HG02571 (cell line): ENCODE measurements around the gene FUCA2.
"Not testable (repeated sequence)": the region's sequence is repeated elsewhere in the genome, so short reads cannot be mapped to it uniquely, and the experiment has no call there.

Source experiments
- ATAC-seq: cut with Tn5 transposase; IDR thresholded peaks from one replicate; pipeline ENCODE4 v1.9.1; 2021; ENCODE audit warnings: mild to moderate bottlenecking, moderate library complexity; ENCODE audit not compliant: unreplicated experiment

FUCA2 gene

DNA sequence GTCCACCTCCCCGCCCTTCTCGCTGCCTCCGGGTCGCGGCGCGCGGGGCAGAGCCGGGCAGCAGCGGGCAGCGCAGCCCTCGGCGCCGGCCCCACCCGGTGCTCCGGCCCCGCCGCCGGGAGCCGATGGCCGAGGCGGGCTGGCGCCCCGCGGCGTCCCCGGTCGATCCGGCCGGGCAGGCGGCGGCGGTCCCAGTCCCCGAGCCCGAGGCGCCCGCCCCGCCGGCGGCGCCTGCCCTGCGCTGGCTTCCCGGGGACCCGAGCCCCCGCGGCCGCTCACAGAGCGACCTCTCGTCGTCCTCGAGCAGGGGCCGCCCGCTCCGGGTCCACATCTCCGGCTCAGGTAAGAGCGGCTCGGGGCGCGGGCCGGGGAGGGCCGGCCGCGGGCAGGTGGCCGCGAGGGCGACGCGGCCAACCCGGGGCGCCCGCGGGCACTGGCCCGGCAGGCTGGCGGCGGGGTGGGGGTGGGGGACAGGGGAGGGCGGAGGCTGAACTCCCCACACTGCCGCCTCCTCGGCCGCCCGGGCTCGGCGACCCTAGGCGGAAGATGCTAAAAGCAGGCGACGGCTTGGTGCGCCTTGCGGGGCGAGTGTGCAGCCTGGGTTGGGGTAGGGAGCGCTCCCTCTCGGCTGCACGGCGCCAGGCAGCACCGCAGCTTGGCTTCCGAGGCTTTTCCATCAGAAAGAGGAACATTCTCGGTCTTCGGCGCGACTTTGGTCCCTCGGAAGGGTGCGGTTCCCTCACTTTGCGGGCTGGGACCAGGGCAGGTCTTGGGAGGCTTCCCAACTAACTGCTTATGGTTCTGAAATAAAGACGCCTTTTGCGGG lies 25.6 kb upstream of the FUCA2 start:
- peak; percentile 45 for ATAC-seq

DNA sequence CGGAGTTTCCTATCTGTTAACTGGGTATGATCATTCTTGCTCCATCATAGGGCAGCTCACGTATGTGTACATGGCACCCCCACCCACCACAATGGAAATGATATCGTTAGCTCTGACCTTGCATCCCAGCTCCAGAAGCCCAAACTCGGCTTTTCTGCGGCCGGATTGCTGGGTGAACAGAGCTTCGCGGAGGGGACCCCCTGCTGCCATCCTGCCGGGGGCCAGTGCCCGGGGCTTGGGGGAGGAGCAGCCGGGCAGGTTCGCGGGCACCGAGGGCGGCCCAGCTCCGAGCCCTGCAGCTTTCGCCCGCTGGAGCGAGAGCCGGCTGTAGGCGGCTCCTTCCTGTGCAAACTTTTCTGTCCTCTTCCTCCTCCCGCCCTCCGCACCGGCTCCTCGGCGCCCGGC lies 24.9 kb upstream of the FUCA2 start:
- ATAC-seq: peak; percentile 61

DNA sequence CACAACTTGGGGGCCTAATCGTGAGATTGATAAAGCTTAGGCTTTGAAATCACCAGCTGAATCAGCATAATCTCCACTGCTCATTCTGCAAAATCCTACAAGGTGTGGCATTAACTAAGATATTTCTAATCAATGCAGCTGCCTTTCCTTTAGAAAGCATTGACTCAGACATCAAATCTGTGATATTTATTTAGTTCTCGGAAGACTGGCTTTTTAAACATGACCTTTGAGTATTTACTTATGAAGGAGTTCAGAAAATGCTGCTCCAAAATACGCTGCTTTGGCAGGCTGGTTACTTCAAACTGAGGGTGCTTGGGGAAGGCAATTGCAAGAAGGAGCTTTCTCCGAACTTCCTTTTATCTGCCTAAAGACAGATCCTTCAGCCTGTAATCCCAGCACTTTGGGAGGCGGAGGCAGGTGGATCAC lies 23.7 kb upstream of the FUCA2 start:
- ATAC-seq: no peak

DNA sequence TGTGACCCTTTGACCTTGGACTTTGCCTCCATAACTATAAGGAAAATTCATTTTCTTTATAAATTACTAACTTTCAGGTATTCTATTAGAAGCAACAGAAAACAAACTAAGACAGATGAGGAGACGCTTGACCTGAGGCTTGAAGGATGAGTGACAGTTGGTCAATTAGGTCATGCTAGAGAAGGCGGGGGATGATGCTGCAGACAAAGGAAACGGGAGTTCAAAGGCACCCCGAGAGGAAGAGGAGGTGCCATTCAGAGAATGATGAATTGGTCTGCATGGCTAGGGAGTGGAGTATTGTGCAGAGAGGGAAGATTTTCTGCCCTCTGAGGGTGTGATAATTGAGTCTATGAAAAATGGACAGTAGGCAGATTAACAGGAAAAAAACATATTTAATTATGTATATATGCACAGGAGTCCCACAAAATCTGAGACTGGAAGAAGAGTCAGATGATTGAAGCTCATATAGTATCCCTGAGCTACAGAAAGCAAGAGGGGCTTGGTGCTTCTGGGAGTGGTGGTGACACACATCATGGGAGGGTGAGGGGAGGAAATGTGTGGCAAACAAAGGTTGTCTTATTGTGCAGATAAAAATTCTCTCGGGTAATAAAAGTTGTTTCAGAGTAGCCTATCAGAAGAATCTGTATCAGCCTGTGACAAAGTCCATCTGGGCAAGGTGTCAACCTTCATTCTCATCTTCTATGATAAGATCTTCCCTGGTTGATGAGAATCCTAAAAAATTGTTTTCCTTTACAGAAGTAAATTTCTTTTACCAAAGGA lies 20.4 kb upstream of the FUCA2 start:
- no peak for ATAC-seq

DNA sequence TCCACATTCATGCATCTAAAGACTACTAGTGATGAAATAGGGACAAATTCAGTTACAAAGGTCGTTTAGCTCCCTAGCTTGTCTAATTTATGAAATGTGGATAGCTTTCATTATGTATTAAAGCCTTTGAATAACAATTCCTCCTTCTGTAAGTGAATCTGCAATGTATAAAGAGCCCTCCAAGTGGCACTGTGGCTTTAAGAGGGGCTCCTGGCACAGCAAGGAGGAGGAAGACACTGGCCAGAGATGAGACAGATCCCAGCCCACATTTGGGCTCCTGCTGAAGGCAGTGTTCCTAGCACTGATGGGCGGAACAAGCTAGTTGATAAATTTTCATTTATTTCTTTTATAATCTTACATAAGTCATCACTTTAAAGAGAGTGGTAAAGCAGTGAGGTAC lies 17.6 kb upstream of the FUCA2 start:
- no peak for ATAC-seq

DNA sequence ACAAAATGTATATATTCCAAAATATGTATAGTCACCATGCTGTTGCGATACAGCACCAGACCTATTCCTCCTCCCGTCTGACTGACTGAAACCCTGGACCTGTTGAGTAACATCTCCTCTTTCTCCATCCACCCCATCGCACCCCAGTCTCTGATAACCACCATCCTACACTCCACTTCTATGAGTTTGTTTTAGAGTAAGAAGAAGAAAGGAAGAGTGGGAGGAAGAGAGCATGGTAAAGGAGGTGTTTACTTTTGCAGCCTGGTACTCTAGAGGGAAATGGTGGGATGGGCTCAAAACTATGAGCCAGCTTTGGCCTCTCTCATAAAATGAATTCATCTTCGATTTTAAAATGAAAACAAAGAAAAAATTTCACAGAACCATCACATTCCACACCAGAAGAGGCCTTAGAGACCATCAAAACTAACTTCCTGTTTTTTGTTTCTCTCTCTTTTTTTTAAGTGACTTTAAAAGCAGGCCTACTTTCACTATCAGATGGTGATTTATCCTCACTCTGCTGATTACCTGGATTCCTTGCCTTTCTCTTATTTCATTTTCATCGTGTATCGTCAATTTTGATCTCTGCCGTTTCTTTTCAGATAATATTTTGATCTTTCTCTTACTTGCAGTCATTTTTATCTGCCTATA lies 16.8 kb upstream of the FUCA2 start:
- ATAC-seq: no peak

DNA sequence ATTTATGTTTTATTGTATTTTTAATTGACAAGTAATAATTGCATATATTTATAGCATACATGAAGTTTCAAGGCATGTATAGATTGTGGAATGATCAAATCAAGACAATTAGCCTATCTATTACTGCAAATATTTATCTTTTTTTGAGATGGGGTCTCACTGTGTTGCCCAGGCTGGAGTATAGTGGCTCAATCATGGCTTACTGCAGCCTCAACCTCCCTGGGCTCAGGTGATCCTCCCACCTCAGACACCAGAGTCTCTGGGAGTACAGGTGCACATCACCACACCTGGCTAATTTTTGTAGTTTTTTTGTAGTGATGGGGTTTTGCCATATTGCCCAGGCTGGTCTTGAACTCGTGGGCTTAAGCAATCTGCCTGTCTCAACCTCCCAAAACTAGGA lies 16.2 kb upstream of the FUCA2 start:
- no peak for ATAC-seq

DNA sequence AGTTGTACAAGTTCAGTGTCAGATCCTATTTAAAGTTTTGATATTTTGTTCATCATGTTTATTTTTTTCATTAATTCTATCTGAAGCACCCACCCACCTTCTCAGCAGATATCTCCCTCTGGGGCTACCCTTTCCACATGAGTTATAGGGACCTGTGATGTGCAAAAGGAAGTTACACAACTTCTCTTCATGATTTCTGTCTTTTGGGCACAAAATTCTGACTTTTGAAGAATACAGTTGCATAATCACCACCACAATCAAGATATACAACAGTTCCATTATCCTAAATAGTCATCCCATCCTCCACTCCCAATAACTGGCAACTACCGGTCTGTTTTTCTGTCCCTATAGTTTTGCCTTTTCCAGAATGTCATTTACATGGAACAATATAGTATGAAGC lies 13.8 kb upstream of the FUCA2 start:
- no peak for ATAC-seq

DNA sequence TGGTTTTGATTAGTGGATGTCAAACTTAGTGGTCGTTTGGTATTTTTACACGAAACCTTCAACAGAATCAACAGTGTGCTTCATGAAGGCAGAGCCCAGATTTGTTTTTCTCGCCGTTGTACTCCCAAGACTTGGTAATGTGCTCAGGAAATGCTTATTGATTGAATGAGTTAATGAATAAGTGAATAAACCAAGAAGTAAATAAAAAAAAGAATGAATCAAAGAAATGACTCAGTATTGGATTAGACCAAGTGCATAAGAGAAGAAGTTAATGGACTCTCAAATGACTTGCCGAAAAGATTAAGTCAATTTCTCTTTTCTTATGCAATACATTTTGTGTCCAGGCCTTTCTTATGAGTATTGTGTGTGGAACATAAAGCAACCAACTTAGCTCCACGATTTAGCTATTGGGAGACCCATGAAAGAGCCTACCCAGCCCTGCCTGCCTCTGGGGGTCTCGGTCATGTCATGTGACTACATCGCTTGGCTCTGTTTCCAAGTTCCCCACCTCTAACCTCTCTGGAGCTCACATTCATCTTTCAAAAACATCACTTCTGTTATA lies 10.6 kb upstream of the FUCA2 start:
- no peak for ATAC-seq

DNA sequence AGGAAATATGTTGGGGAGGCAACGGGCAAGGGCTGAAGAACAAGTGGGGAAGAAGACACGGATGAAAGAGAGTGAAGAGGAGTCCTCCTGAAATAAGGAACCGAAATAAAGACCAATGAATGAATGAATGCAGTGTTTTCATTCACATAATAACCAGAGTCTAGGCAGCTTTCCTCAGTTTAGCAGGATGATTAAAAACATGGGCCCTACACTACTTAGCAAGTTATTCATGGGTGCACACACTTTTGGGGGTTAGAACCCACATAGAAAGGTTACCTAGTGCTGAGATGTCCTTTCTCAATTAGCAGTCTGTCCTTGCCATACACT lies 5.9 kb upstream of the FUCA2 start:
- no peak for ATAC-seq

DNA sequence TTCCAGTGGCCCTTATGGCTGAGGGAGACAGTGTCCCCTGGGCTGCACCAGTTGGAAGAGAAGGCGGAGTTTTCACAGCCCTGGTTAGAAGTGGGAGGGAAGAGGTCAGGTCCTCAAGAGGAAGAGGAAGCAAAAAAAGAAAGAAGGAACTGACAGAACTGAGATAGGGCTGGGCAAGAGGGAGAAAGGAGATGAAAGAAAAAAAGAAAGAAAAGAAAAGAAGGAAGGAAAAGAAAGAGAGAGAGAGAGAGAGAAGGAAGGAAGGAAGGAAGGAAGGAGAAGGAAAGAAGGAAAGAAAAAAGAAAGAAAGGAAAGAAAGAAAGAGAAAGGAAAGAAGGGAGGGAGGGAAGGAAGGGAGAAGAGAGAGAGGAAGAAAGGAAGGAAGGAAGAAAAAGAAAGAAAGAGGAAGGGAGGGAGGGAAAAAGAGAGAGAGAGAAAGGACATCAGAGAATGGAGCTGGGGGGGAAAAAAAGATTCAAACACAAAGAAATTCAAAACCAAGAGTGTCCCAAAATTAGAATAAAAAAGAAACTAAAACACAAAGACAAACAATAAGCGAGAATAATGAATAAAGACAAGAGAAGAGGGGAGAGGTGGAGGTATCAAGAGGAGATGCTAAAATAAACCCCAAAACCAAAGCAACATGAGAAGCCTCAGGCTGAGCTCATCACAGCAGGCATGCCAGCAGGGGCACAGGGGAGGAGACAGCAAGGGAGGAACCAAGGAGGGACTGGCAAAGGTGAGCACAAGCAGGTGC lies 5.3 kb upstream of the FUCA2 start:
- no peak for ATAC-seq

DNA sequence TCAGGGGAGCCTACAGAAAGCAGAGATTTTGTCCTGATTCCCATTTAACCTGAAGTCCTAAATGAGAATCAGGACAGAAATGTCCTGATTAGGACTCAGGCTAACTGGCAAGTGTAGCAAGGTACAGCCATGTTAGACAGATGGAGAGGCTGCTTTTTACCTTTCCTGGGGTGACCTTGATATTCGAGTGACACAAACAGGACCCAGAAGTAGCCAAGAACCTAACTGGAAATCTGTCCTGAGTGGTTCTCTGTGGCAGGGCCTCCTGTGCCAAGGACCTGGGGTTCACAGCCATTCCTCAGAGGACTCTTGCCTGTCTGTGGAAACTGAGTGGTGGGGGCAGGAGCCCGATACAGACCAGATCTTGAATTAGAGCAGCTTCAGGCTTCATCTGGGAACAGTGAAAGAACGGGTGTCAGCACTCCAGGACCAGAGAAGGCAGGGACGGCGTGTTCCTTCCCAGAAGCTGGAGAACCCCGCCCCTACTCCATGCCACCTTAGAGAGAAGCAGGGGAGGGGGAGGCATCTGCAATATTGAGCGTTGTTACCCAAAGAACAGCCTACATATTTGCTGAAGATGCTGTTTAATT lies 4.3 kb upstream of the FUCA2 start:
- ATAC-seq: no peak

DNA sequence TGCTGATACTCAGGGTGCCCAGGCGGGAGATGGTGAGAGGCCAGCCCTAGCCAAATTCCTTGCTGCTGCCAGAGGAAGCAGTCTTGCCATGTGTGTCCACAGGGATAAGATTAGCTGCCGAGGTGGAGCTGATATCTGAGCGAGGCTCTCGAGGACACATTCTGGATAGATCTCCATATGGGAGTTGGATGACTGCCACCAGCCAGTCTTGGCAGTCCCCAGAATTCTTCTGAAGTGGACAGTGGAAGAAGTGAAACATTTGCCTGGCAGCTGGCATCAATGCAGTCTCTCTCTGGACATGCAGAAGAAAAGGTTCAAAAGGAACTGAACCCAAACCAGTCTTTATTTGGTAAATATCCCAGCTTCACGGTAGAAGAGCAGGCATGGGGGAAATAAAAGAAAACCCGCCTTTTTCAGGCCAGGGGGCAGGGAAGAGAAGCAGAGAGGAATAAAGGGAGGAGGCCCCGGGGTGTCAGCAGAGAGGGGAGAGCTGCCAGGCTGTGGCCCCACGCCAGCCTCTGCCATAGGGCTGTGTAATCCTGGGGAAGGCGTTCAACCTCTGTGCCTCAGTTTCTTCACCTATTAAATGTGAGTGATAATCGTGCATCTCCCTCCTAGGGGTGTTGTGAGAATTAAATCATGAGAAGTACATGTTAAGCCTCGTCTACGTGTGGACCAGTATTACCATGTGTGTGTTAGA lies 3.7 kb upstream of the FUCA2 start:
- no peak for ATAC-seq

DNA sequence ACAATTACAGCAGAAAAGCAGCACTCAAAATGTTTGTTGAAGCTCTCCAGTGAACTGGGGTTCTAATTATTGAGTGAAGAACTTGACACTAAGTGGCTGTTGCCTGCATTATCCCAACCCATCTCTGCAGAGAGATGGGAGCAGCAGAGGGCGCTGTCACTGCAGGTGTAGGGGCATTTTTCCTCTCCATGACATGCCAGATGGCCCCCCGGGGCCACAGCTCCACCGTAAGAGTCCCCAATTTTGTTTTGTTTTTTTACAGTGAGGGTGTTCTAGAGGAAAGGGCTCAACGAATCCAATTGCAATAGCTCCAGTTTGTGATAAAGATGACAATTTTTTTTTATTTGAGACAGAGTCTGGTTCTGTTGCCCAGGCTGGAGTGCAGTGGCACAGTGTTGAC lies 1.9 kb upstream of the FUCA2 start:
- no peak for ATAC-seq

DNA sequence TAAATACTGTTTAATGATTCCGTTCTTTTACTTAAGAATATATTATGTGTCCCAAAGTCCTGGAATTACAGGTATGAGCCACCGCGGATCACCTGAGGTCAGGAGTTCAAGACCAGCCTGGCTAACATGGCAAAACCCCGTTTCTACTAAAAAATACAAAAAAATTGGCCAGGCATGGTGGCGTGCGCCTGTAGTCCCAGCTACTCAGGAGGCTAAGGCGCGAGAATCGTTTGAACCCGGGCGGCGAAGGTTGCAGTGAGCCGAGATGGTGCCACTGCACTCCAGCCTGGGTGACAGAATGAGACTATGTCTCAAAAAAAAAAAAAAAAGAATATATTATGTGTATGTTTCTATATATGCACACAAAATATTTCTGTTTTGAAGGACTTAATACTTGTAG lies 1.2 kb downstream of the FUCA2 start:
- ATAC-seq: not testable (repeated sequence)

DNA sequence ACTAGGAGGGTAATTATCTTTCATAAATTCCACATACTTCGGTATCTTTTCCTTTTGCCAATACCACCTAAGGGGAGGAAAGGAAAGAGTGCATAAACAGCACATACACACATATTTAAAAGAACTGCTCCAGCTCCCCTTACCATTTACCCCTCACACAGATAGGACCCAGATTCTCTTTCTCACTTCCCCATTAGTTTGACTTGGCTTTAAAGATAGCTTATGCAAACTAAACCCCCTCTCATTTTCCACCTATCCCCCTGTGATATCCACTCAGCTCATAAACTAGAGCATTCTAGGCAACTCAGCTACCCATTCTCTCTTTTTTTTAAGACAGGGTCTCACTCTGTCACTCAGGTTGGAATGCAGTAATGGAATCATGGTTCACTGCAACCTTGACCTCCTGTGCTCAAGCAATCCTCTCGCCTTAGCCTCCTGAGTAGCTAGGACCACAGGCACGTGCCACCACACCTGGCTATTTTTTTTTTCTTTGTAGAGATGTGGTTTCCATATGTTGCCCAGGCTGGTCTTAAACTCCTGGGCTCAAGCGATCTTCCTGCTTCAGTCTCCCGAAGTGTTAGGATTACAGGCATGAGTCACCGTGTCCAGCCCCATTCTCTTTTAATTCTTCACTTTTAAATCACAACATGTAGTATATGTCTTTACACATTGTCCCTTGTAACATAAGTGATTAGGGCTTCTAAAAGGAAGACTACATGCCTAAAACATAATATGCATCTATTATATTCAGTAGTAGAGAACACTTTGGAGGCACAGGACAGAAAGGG lies 4.0 kb downstream of the FUCA2 start:
- peak; percentile 31 for ATAC-seq

DNA sequence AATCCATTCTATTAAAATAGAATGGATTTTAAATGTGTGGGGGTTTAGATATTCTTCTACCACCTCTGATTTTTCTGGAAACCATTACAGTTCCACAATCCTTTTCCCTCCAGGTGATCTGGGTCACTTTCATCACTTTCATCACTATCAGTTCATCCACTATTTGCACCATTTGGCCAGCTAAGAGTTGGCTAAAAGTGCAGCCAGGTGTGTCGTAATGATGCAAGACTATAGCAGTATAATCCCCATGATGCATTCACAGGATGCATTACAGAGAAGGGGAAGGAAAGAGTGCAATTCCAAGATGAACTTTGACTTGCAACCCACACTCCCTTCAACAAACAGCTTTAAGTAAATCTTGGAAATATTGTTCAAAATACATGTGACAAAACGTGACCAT lies 4.9 kb downstream of the FUCA2 start:
- ATAC-seq: no peak

DNA sequence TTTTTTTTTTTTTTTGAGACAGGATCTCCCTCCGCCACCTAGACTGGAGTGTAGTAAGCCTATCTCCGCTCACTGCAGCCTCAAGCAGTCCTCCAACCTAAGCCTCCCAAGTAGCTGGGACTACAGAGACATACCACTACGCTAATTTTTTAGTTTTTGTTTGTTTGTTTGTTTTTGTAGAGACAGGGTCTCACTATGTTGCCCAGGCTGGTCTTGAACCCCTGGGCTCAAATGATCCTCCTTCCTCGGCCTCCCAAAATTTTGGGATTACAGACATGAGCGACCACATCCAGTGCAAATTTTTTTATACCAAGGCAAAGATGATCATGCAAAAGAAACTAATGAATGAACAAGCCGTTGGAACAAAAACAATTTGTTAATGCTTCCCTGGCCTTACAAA lies 5.3 kb downstream of the FUCA2 start:
- no peak for ATAC-seq

DNA sequence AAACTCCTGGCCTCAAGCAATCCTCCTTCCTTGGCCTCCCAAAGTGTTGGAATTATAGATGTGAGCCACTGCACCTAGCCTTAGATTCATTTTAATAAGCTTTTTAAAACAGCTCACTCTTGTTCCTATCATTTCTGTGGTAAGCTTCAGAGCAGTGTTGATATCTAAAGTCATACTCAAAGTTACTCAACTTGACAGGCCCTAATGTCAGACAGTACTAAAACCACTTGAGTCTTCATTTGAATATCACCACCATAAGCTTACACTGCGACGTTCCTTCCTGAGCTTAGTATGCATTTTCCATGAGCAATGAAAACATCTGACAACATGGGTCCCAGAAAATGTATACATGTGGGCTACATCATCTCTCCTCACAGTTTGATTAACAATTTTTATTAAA lies 6.0 kb downstream of the FUCA2 start:
- ATAC-seq: no peak
